HG03520 (cell line): ENCODE results near the gene RAB35.

Experiments
- ATAC-seq: cut with Tn5 transposase; IDR thresholded peaks from one replicate; pipeline ENCODE4 v1.9.1; 2021; ENCODE audit warnings: mild to moderate bottlenecking, moderate library complexity; ENCODE audit not compliant: unreplicated experiment

RAB35 gene

DNA sequence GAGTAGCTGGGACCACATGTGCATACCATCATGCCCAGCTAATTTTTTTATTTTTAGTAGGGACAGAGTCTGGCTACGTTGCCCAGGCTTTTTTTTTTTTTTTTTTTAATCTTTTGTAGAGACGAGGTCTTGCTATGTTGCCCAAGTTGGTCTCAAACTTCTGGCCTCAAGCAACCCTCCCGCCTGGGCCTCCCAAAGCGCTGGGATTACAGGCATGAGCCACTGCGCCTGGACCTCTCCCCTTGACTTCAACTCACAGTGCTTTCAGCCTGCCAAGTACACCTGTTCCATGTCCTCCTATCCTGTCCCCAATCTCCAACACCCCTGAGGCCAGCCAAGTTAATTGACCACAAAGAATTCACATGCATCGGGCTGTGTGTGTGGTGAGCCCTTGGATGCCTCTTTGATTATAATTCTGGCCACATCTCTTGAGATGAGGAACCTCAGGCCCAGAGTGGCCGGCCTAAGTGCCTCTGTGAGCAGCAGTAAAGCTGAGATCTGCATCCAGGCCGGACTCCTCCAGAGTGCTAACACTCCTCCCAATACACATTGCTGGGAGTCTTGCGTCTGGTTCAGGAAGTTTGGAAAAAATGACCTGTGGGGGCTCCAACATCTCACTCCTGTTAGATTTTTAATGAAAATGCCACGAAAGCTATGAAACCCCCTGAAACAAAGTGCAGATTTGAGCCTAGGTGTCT lies 6.8 kb downstream of the RAB35 start:
- no peak for ATAC-seq

DNA sequence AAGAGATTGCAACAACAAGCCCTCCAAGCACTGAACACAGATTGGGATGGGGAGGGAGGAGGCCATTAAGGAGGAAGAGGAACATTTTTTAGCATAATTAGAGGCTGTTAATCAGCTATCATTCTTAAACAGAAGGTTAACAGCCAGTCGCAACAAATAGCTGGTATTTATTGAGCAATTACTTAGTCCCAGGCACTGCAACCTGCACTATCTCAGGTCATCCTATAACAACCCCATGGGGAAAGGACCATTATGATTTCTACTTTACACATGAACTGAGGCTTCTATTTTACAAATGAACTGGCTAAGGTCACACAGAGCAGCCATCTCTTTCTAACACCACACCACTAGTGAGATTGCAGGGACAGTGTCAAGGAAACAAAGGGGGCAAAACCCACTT lies 10.4 kb downstream of the RAB35 start:
- ATAC-seq = no peak

DNA sequence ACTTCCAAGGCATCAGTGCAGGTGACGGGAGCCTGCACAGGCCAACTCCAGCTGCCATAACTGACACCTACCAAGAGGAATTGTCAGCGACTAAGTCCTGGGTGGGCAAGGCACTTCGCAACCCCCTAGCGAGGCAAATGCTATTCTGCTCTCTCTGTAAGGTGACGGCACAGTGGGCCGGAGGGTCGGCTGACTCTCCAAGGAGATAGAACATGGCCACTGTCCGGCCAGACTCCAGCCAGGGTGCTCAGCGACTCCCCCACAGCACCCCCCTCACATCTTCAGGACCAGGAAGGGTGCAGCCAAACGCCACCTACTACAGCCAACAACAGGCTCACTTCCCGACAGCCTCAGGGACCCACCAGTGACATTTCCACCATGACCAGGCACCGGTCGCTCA lies 13.2 kb downstream of the RAB35 start:
- no peak for ATAC-seq

GRCh38 chr12:120103044-120103338 lies 13.6 kb downstream of the RAB35 start:
- ATAC-seq = no peak

DNA sequence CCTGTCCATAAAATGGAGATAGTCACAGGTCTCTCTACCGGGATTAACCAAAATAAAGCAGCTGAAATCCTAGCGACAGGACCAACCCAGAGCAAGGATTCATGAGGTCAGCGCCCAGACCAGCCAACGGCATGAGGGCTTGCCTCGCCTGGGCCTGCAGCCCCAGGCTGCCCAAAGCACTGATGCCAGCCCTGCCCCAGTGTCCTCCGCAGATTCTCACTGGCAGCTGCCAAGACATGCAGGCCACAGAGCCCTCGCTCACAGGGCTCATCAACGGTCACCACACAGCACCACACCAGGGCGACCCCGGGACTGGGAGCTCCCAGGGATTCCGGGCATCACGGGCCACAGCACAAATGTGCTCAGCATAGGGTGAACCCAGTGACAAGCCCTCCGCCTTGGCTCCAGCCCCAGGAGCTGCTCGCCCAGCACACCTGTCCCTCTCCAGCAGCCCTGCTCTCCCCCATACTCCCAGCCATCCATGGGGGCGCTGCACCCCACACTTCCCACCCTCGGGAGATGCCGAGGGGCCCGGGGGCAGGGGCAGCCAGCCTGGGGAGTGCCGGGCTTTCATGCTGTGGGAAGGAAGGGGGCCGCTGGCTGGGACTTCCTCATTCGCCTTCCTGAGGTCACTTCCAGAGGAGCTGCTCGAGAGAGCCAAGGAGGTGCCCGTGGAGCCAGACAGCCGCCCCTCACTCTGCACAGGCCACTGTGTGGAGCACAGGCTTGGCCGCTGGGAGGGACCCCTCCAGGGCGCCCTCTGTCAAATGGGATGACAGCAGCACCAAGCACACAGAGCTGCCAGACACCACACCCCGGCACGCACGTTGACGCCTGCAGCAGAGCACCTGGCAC lies 14.1 kb downstream of the RAB35 start:
- ATAC-seq = no peak

DNA sequence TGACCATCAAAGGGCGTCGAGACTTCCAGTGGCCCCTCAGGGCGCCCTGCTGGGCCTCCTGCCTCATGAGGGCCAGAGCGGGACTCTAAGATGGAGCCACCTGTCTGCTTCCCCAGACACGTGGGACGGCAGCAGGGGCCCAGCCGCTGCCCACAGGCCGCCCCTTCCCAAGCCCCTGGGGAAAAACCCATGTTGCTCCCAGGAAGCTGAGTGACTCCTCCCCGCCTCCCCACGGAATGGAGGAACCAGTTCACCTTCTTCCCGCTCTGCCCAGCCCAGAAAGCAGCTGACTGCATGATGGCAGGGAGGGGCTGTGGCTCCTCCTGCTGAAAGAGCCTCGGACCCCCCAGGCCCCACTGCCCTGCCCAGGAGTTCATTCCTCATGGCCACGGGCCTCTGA lies 14.9 kb downstream of the RAB35 start:
- no peak for ATAC-seq

DNA sequence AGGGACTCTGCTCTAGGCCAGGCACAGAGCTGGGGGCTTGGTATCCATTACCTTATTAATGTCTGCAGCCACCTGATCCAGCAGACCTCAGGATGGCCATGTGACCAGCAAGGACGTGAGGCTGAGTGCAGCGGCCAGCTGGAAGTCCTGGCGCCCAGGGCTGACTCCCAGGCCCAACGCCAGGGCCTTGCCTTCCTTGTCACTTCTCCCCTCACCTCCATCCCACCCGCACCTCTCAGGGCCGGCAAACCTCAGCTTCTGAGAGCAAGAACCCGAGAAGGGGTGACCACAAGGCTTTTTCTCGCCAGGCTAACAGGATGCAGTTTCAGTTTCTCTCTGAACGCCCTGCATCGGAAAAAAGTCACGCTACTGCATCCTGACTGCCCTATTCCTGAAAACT lies 15.4 kb downstream of the RAB35 start:
- no peak for ATAC-seq

DNA sequence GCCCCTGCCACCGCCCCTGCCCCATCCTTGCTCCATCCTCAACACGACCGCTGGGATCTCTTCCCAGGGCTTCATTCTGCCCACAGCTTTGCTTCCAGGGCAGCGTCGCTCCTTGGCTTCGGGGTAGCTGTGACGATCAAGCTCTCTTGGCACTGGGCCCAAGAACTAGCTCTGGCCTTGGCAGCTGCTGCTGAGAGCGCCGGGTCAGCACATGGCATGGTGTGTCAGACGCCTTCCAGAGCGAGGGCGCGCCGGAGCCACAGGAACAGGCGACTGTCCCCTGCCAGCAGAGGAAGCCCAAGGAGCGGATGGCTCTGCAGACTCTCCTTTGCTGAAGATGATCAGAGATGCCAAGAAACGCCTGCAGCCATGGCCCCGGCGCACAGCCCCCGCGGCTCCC lies 15.9 kb downstream of the RAB35 start:
- no peak for ATAC-seq

GRCh38 chr12:120099738-120100137 lies 16.8 kb downstream of the RAB35 start:
- no peak for ATAC-seq

DNA sequence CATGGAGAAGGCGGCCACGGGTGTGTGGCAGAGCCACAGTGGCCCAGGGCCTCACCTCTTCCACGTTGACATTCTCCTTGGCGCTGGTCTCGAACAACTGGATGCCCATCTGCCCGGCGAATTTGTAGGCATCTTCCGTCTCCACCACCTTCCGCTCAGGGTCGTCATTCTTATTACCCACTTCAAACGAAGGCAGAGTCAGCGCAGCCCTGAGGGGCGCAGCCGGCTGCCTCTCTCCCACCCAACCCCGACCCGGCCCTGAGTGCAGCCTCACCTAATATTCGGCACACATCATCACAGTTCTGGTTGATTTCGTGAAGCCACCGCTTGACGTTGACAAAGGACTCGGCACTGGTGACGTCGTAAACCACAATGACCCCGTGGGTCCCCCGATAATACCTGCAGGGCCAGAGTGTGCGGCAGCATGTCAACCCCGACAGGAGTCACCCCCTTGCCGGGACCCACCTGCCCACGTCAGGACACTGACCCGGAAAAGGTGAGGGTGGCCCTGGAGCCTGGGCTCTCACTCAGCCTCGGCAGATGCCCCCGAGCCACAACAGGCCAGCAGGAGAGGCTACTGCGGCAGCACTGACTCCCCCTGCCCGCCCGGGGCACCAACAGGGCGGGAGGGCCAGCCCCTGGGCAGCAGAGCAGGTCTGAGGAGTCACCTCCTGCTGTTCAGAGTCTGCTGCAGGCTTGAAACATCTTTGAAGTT lies 17.6 kb downstream of the RAB35 start:
- no peak for ATAC-seq

DNA sequence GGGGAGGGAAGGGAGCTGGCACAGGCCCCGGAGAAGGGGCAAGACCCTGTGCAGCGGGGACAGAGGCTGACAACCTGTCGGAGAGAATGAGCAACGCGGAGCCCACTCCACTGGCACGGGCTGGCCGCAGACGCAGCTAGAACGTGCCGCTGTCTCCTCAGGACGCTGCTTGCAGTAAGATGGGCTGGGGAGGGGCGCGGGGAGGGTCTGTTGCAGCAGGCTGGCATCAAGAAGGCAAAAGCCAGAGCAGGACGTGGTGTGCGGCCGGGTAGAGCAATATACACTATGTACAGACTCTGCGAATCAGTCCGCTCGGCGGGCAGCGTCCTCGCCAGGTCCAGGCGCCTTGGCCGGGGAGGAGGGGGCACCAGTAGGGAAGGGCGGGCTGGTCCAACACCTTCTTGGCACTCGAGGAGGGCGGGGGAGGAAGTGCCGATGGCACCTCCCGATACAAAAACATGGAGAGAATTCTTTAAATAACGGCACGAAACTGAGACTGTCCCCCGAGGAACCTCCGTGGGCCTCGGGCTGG lies 19.8 kb downstream of the RAB35 start:
- ATAC-seq = no peak

DNA sequence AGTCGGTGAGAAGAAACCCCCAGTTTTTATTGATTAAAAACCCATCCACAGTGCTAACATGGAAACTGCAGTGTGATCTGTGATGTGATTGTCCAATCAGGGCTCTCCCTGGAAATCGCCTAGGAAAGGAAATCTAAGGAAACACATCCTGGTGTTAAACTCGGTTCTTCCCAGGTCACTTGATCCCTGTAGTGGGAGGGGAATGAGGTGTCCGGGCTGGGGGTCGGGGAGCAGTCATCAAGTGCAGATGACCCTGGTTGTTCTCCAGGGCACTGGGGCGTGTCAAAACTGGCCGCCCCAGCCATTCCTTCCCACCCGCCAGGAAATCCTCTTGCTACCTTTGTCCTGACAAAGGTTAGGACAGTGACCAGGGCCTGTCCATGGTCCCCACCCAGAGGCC lies 20.8 kb downstream of the RAB35 start:
- ATAC-seq = no peak

DNA sequence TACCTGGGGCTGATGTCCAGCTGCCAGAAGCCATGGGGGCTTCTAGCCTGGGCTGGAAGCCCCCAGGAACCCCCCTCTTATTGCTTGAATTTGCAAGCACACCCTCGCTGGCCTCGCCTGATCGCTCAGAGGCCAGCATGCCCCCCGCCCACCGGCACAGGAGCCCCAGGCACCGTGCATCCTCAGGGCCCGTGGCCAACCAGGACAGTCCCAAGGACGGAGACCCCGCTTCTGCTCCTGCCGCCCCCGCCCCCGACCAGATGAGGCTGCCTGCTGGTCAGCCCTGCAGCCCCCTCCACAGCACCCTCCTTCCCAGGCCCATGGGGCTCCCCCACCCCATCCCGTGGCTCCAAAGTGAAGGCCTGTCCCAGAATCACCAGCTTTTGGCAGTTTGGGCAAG lies 21.2 kb downstream of the RAB35 start:
- ATAC-seq = no peak

DNA sequence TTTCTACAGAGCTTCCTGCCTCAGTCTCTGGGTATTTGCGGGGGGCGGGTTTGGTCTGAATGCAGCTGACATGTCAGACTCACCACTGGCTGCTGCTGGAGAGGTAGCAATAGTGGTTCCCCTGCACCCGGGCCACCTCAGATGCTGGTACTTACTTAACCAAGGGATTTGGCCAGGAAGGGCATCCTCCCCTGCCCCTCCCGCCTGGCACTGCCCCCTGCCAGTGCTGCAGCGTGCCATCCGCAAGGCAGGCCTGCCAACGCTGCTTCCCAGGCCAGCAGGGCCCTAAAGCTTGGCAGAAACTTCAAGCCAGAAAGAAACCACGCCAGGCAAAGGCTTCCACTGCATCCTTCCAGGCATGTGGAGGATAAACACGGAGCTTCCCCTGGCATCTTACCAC lies 22.1 kb downstream of the RAB35 start:
- ATAC-seq = no peak

DNA sequence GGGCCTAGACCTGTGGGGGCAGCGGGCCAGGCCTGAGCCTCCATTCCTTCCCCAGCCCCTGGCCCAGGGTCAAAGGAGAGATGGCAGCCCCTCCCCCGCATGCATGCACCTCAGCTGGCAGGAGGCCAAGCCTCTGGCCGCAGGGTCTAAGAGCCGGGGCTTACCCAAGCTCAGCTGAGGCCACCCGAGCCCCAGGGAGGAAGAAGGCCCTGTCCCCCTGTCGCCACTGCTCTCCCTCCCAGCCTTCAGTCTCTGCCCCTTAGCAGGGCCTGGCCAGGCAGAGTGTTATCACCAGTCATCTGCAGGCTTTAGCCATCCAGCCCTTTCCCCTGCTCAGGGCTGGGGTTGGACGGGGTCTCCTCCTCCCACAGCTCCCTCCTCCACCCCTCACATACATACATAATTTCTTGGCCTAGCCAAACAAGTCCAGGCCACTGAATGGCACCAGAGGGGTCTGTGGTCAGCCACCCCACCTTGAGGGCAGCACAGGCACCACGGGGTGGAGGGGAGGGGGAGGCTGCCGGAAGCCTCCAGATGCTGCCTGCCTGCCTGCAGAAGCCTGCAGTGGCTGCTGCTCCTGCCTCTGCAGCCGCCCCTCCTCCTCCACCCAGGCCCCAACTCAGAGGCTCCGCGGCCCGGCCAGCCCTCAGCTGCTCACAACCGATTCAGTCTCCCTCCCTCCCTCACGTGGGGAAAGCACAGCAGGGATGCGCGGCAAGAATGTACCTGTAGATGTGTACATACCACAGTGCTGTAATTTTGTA lies 22.8 kb downstream of the RAB35 start:
- no peak for ATAC-seq

- ATAC-seq = no peak
Measured at GRCh38 chr12:120093336-120093591, 23.3 kb downstream of the RAB35 start.

- ATAC-seq = no peak
Measured at GRCh38 chr12:120092551-120093335, 23.8 kb downstream of the RAB35 start.

GRCh38 chr12:120091371-120092090 lies 25.0 kb downstream of the RAB35 start:
- ATAC-seq = no peak

DNA sequence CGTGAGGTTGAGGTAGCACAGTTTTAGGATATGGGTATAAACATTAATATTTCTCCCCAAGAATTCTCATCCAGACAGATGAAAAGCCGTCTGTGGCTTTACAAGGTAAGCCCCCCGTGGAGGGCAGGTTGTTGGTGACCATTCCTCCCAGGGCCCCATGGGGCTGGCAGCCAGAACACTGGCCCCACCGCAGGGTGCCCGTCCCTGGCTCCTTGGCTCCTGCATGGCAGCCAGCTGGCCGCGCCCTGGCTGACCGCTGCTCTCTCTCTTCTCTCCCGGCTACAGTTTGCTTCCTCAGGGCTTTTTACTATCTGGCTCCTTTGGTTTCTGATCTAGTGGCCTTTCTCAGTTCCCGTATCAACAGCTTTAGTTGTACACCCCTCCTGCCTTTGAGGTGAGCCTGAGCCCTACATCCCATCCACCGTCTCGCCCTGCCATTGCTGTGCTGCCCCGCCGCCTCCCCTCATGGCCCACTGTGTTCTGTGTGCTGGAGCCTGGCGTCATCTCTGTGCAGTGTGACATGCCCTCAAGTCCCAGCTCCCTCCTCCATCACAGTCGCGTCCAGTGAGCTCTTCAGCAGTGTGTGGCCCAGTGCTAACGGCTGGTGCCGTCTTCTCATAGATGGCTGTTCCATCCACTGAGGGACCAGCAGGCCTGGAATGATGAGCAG lies 25.8 kb downstream of the RAB35 start:
- no peak for ATAC-seq
